HepG2 (cell line): ENCODE data around the gene TUBA4A. TPM values are rescaled to one million over a fixed set of nuclear protein-coding genes. Genes with fewer than 3 reads are reported as not detected.

Source experiments
- ARHGAP35 ChIP-seq: sonication (generic); formaldehyde crosslinking; IDR thresholded peaks from 2 replicates; pipeline ENCODE4 v1.9.0; 2022; ENCODE audit warnings: mild to moderate bottlenecking, inconsistent platforms, moderate library complexity, missing genetic modification reagents, borderline replicate concordance
- DNMT3B ChIP-seq: conservative IDR thresholded peaks from 2 replicates; pipeline ENCODE4 v1.6.1; 2016; ENCODE audit warnings: missing biosample characterization, control low read depth
- ELF3 ChIP-seq: IDR thresholded peaks from 2 replicates; pipeline ENCODE4 v1.6.1; 2016; ENCODE audit warnings: missing genetic modification reagents, missing compliant biosample characterization
- EZH2 ChIP-seq: conservative IDR thresholded peaks from 2 replicates; pipeline ENCODE4 v1.6.1; 2012; ENCODE audit warnings: mild to moderate bottlenecking, low read depth, low read length, moderate library complexity
- GPBP1L1 ChIP-seq: sonication (generic); formaldehyde crosslinking; IDR thresholded peaks from 2 replicates; pipeline ENCODE4 v1.5.0; 2020; ENCODE audit warnings: mild to moderate bottlenecking, missing genetic modification reagents
- HNF4G ChIP-seq, 2 experiments: sonication (generic) in 1 of 2; formaldehyde crosslinking in 1 of 2; IDR thresholded peaks; 2 replicates each; pipeline versions ENCODE4 v1.4.0 to v1.6.1; 2011 to 2020; ENCODE audit warnings: borderline replicate concordance in 2 of 2, low read depth in 2 of 2, mild to moderate bottlenecking in 2 of 2, low read length in 1 of 2, missing genetic modification reagents in 1 of 2, moderate library complexity in 1 of 2
- KAT8 ChIP-seq: IDR thresholded peaks from 2 replicates; pipeline ENCODE4 v1.6.1; 2016; ENCODE audit warnings: missing genetic modification reagents, missing compliant biosample characterization
- KMT2A ChIP-seq: sonication (generic); formaldehyde crosslinking; IDR thresholded peaks from 2 replicates; pipeline ENCODE4 v1.4.0; 2020; ENCODE audit warnings: missing genetic modification reagents
- MAZ ChIP-seq, 2 experiments: sonication (generic) in 1 of 2; formaldehyde crosslinking in 1 of 2; IDR thresholded peaks; 2 replicates each; pipeline versions ENCODE4 v1.5.0 to v1.6.1; 2012 to 2020; ENCODE audit warnings: low read depth in 2 of 2, mild to moderate bottlenecking in 2 of 2, borderline replicate concordance in 1 of 2, improper control_type of control experiment in 1 of 2, low read length in 1 of 2, missing genetic modification reagents in 1 of 2, moderate library complexity in 1 of 2
- NR2C2 ChIP-seq: sonication (generic); formaldehyde crosslinking; IDR thresholded peaks from 2 replicates; pipeline ENCODE4 v1.4.0; 2020; ENCODE audit warnings: missing genetic modification reagents, mild to moderate bottlenecking, moderate library complexity, borderline replicate concordance
- POLR2AphosphoS2 ChIP-seq: IDR thresholded peaks from 2 replicates; pipeline ENCODE4 v1.6.1; 2011; ENCODE audit warnings: low read depth, low read length, improper control_type of control experiment
- RELA ChIP-seq: sonication (generic); formaldehyde crosslinking; IDR thresholded peaks from 2 replicates; pipeline ENCODE4 v1.4.0; 2020; ENCODE audit warnings: missing genetic modification reagents
- SALL1 ChIP-seq: sonication (generic); formaldehyde crosslinking; IDR thresholded peaks from 2 replicates; pipeline ENCODE4 v1.8.0; 2022; ENCODE audit warnings: mild to moderate bottlenecking, missing genetic modification reagents
- SAP130 ChIP-seq: IDR thresholded peaks from 2 replicates; pipeline ENCODE4 v1.6.1; 2016; ENCODE audit warnings: low read depth
- SOX13 ChIP-seq, 3 experiments: fragments of 450-650 bp in 1 of 3; sonication (generic) in 1 of 3; formaldehyde crosslinking in 1 of 3; IDR thresholded peaks in 2 of 3; conservative IDR thresholded peaks in 1 of 3; 2 replicates each; pipeline versions ENCODE4 v1.5.0 to v1.6.1; 2016 to 2020; ENCODE audit warnings: antibody characterized with exemption in 1 of 3, mild to moderate bottlenecking in 1 of 3, missing compliant biosample characterization in 1 of 3, missing genetic modification reagents in 1 of 3, moderate library complexity in 1 of 3
- SP140L ChIP-seq: sonication (generic); formaldehyde crosslinking; IDR thresholded peaks from 2 replicates; pipeline ENCODE4 v1.4.0; 2020; ENCODE audit warnings: missing genetic modification reagents, borderline replicate concordance
- ZMYM4 ChIP-seq: sonication (generic); formaldehyde crosslinking; IDR thresholded peaks from 2 replicates; pipeline ENCODE4 v1.8.1; 2023; ENCODE audit warnings: mild to moderate bottlenecking, missing genetic modification reagents
- ZNF350 ChIP-seq: sonication (generic); formaldehyde crosslinking; IDR thresholded peaks from 2 replicates; pipeline ENCODE4 v1.4.0; 2020; ENCODE audit warnings: mild to moderate bottlenecking, low read depth, missing genetic modification reagents, borderline replicate concordance
- ZNF550 ChIP-seq: sonication (generic); formaldehyde crosslinking; IDR thresholded peaks from 2 replicates; pipeline ENCODE4 v1.4.0; 2020; ENCODE audit warnings: mild to moderate bottlenecking, missing genetic modification reagents, borderline replicate concordance
- ZNF605 ChIP-seq: sonication (generic); formaldehyde crosslinking; IDR thresholded peaks from 2 replicates; pipeline ENCODE4 v1.8.0; 2022; ENCODE audit warnings: mild to moderate bottlenecking, missing genetic modification reagents
- ZNF713 ChIP-seq: sonication (generic); formaldehyde crosslinking; IDR thresholded peaks from 2 replicates; pipeline ENCODE4 v1.4.0; 2020; ENCODE audit warnings: mild to moderate bottlenecking, missing genetic modification reagents
- ZSCAN29 ChIP-seq: sonication (generic); formaldehyde crosslinking; conservative IDR thresholded peaks from 2 replicates; pipeline ENCODE4 v1.4.0; 2020; ENCODE audit warnings: mild to moderate bottlenecking, missing genetic modification reagents
- polyA plus RNA-seq, 8 experiments: library from polyadenylated mRNA; depleted of rRNA in 3 of 8; stranded (reverse) in 7 of 8; unstranded in 1 of 8; fragments of >200 nt; fragmentation: Illumina TruSeq in 4 of 8; extraction: Trizol in 4 of 8; gene quantifications; 2 replicates each; pipeline versions ENCODE4 v1.2.1 to v1.2.3, GENCODE V29; 2011 to 2016; ENCODE audit warnings: low read depth in 4 of 8, missing spikeins in 1 of 8, mixed read lengths in 1 of 8; ENCODE audit not compliant: insufficient read depth in 1 of 8
- total RNA-seq, 5 experiments: library from RNA; depleted of rRNA; stranded (reverse); fragments of >200 nt; fragmentation: Illumina TruSeq; extraction: Trizol; gene quantifications; 2 replicates each; pipeline ENCODE4 v1.2.3, GENCODE V29; 2016; ENCODE audit warnings: low read depth in 1 of 5

The TUBA4A gene
- total and polyA plus RNA-seq, 2 of the 13 experiments (the other 11 are each of a cell fraction or from before 2014, with no cell fraction given), result 1.3 to 12.7 TPM

- peak; percentile 83; the same call in 1 of the 2 replicates for TF ChIP-seq ZSCAN29
- TF ChIP-seq KMT2A, result peak; percentile 57; the same call in 1 of the 2 replicates
- no peak for TF ChIP-seq GPBP1L1 (CRISPR knock-in tag)
- no peak for TF ChIP-seq MAZ (IDR thresholded peaks at IDR 0.05; ENCODE audit: borderline replicate concordance, low read depth, low read length)
- TF ChIP-seq MAZ (CRISPR knock-in tag; IDR thresholded peaks at IDR 0.05; ENCODE audit: low read depth), result peak; percentile 70
- TF ChIP-seq HNF4G (IDR thresholded peaks at IDR 0.05; ENCODE audit: borderline replicate concordance, low read depth, low read length), result no peak
- TF ChIP-seq HNF4G (CRISPR knock-in tag; IDR thresholded peaks at IDR 0.05; ENCODE audit: borderline replicate concordance, low read depth), result peak; percentile 66; the same call in 1 of the 2 replicates
- no peak for TF ChIP-seq SP140L
- peak; percentile 71; the same call in 1 of the 2 replicates for TF ChIP-seq DNMT3B
- TF ChIP-seq NR2C2 (CRISPR knock-in tag), result no peak
- peak; percentile 85 for TF ChIP-seq ZMYM4 (CRISPR knock-in tag)
- TF ChIP-seq ZNF350 (CRISPR knock-in tag), result peak; percentile 83
- peak; percentile 69; the same call in 1 of the 2 replicates for TF ChIP-seq ARHGAP35 (CRISPR knock-in tag)
- TF ChIP-seq POLR2AphosphoS2, result no peak
- TF ChIP-seq ZNF550 (CRISPR knock-in tag), result 0 out of 2 replicates have a peak, but pooled peaks have one; percentile 57
- TF ChIP-seq ELF3 (CRISPR knock-in tag), result peak; percentile 64
- TF ChIP-seq SOX13 (IDR thresholded peaks at IDR 0.05), result no peak
- peak in 1 of 2 experiments; percentile 47; a peak in 1 of 4 replicates for TF ChIP-seq SOX13 (CRISPR knock-in tag; conservative IDR thresholded peaks at IDR 0.05 in 1 of 2, IDR thresholded peaks at IDR 0.05 in 1 of 2)
- no peak for TF ChIP-seq ZNF713 (CRISPR knock-in tag)
- peak; percentile 69 for TF ChIP-seq SAP130 (CRISPR knock-in tag)
- TF ChIP-seq ZNF605 (CRISPR knock-in tag), result 0 out of 2 replicates have a peak, but pooled peaks have one; percentile 21
- TF ChIP-seq KAT8 (CRISPR knock-in tag), result peak; percentile 80; the same call in 1 of the 2 replicates
- TF ChIP-seq RELA, result 0 out of 2 replicates have a peak, but pooled peaks have one; percentile 43
- peak; percentile 76; the same call in 1 of the 2 replicates for TF ChIP-seq SALL1 (CRISPR knock-in tag)
- TF ChIP-seq EZH2, result peak; percentile 69; the same call in 1 of the 2 replicates
Observed at GRCh38 chr2:219277703-219278654, 24.3 kb upstream of the TUBA4A start (continued).
